K562 (cell line): ENCODE results near the gene TRIM71. TPM values are rescaled to one million over a fixed set of nuclear protein-coding genes. Genes with fewer than 3 reads are reported as not detected.

Experiments
- ATAC-seq: fragments of 200-7000 bp; cut with Tn5 transposase; 3 replicates; pipeline ENCODE4 v1.9.1; 2020; ENCODE audit warnings: moderate library complexity
- BruUV-seq: library from RNA; stranded (reverse); fragments of 400-500 nt; replicated peaks from 2 replicates; lab custom pipeline; 2021; lab: Mats Ljungman, UMichigan
- CTCF ChIA-PET: fragments of 300-600 bp; formaldehyde crosslinking; extraction: SDS; loops from one replicate; lab custom pipeline; 2021; ENCODE audit warnings: low intra/inter-chr PET ratio; lab: Yijun Ruan, JAX
- POLR2A ChIA-PET: fragments of 300-600, 350-650 bp; sonication (Branson Sonifier 250); formaldehyde crosslinking; extraction: SDS; loops from one replicate; lab custom pipeline; 2021; ENCODE audit warnings: antibody characterized with exemption, inconsistent platforms; lab: Yijun Ruan, JAX
- DNase-seq, 4 experiments: peaks; one replicate each; pipeline versions ENCODE4 v3.0.0 to v3.0.0-alpha.2; 2011 to 2018; ENCODE audit warnings: low spot score in 3 of 4, mixed read lengths in 3 of 4; ENCODE audit errors: extremely low read depth in 1 of 4
- FAIRE-seq: peaks from 2 replicates; lab custom pipeline; 2011; peaks lifted over from hg19 to GRCh38; lab: Jason Lieb, UNC
- H2AFZ ChIP-seq: 2 replicates; pipeline ENCODE4 v1.6.0; 2011; ENCODE audit warnings: low read depth, low read length, control low read depth, inconsistent platforms
- H3K27ac ChIP-seq: fragments of 200-600 bp; 3 replicates; pipeline ENCODE4 v1.8.0; 2011; ENCODE audit warnings: low read depth, mild to moderate bottlenecking, control low read depth, inconsistent platforms, low read length, moderate library complexity, mixed read lengths; ENCODE audit errors: extremely low read depth
- H3K27me3 ChIP-seq, 2 experiments: fragments of 300-600 bp in 1 of 2; 2 replicates in 1 of 2; 3 replicates in 1 of 2; pipeline versions ENCODE4 v1.6.0 to v1.8.0; 2011; ENCODE audit warnings: inconsistent platforms in 2 of 2, low read length in 2 of 2, mild to moderate bottlenecking in 1 of 2, mixed read lengths in 1 of 2, moderate library complexity in 1 of 2; ENCODE audit not compliant: control insufficient read depth in 2 of 2, insufficient read depth in 2 of 2
- H3K36me3 ChIP-seq: fragments of 300-600 bp; 3 replicates; pipeline ENCODE4 v1.8.0; 2011; ENCODE audit warnings: mild to moderate bottlenecking, low read length, inconsistent platforms; ENCODE audit not compliant: control insufficient read depth, insufficient read depth
- H3K4me1 ChIP-seq, 2 experiments: fragments of 200-600 bp in 1 of 2; replicated peaks in 1 of 2; 2 replicates in 1 of 2; 3 replicates in 1 of 2; pipeline versions ENCODE4 v1.5.1 to v1.8.0; 2011; ENCODE audit warnings: inconsistent platforms in 2 of 2, low read length in 2 of 2, mild to moderate bottlenecking in 1 of 2, mixed read lengths in 1 of 2, moderate library complexity in 1 of 2; ENCODE audit not compliant: control insufficient read depth in 2 of 2, insufficient read depth in 2 of 2
- H3K4me2 ChIP-seq: 2 replicates; pipeline ENCODE4 v1.6.1; 2011; ENCODE audit warnings: low read length, control low read depth, inconsistent platforms, mixed read lengths; ENCODE audit not compliant: insufficient read depth
- H3K4me3 ChIP-seq: fragments of 200-600 bp; sonication (generic), shearing (Covaris generic); 2 replicates; pipeline ENCODE4 v1.5.1; 2016; ENCODE audit warnings: control low read depth, inconsistent platforms
- H3K79me2 ChIP-seq: fragments of 200-600 bp; 3 replicates; pipeline ENCODE4 v1.8.0; 2011; ENCODE audit warnings: low read length, inconsistent platforms; ENCODE audit not compliant: control insufficient read depth, insufficient read depth
- H3K9ac ChIP-seq, 2 experiments: 2 replicates each; pipeline versions ENCODE4 v1.6.0 to v1.6.1; 2011; ENCODE audit warnings: low read depth in 2 of 2, low read length in 2 of 2, control low read depth in 1 of 2, inconsistent platforms in 1 of 2, mild to moderate bottlenecking in 1 of 2, mixed read lengths in 1 of 2; ENCODE audit not compliant: insufficient read depth in 1 of 2
- H3K9me1 ChIP-seq: one replicate; pipeline ENCODE4 v1.6.0; 2011; ENCODE audit warnings: inconsistent platforms, mild to moderate bottlenecking, low read length, moderate library complexity; ENCODE audit not compliant: control insufficient read depth, insufficient read depth
- H3K9me3 ChIP-seq: replicated peaks from 2 replicates; pipeline ENCODE4 v1.5.1; 2011; ENCODE audit warnings: low read depth, low read length, inconsistent platforms; ENCODE audit not compliant: control insufficient read depth, insufficient read depth
- H4K20me1 ChIP-seq: replicated peaks from 2 replicates; pipeline ENCODE4 v1.6.1; 2011; ENCODE audit warnings: low read length, inconsistent platforms, mixed read lengths; ENCODE audit not compliant: control insufficient read depth, insufficient read depth
- ATF4 ChIP-seq: fragments of 450-650 bp; formaldehyde crosslinking; IDR thresholded peaks from 2 replicates; pipeline ENCODE4 v1.4.0; 2022; ENCODE audit warnings: mild to moderate bottlenecking, moderate library complexity
- NCOA2 ChIP-seq, 2 experiments: fragments of 450-650 bp; IDR thresholded peaks; 2 replicates each; pipeline ENCODE4 v1.6.1; 2018; ENCODE audit warnings: mild to moderate bottlenecking in 2 of 2, moderate library complexity in 1 of 2; ENCODE audit not compliant: partially characterized antibody in 2 of 2
- RB1 ChIP-seq: fragments of 450-650 bp; IDR thresholded peaks from 2 replicates; pipeline ENCODE4 v1.6.1; 2017; ENCODE audit warnings: low read depth, mild to moderate bottlenecking
- ZBTB5 ChIP-seq: fragments of 450-650 bp; IDR thresholded peaks from 2 replicates; pipeline ENCODE4 v1.6.1; 2017; ENCODE audit warnings: antibody characterized with exemption
- ZNF311 ChIP-seq: fragments of 250-450 bp; sonication (Bioruptor Pico); IDR thresholded peaks from 2 replicates; pipeline ENCODE4 v1.4.0; 2020; ENCODE audit warnings: mild to moderate bottlenecking, moderate library complexity
- WGBS: fragments of 100-300 bp; shearing (Covaris generic); methylation state at CpG from one replicate; pipeline ENCODE4 v1.1.6; 2016; ENCODE audit warnings: low coverage, mixed read lengths; ENCODE audit not compliant: insufficient coverage; ENCODE audit errors: missing lambda C conversion rate; 5-methylcytosine and 5-hydroxymethylcytosine counted together
- in situ Hi-C: fragments of 300-500 bp; cut with MboI; formaldehyde crosslinking; loops from 4 replicates; pipeline ENCODE4 v1.15.0; 2018; ENCODE audit warnings: inconsistent platforms, mixed read lengths
- intact Hi-C: fragments of 100-400 bp; cut with micrococcal nuclease; formaldehyde crosslinking; loops from 2 replicates; pipeline ENCODE4 v1.14.2; 2022
- polyA plus RNA-seq, 8 experiments: library from polyadenylated mRNA; depleted of rRNA in 4 of 8; stranded (reverse) in 5 of 8; unstranded in 3 of 8; fragments of >200 nt; fragmentation: Nextera tagmentation in 2 of 8; fragmentation: Illumina TruSeq in 1 of 8; extraction: Ambion mirVana in 2 of 8; extraction: Trizol in 1 of 8; gene quantifications; 2 replicates each; pipeline versions ENCODE4 v1.2.1 to v1.2.3, GENCODE V29; 2011 to 2014; ENCODE audit warnings: inconsistent platforms in 1 of 8, missing spikeins in 1 of 8
- total RNA-seq, 7 experiments: library from RNA; depleted of rRNA in 6 of 7; stranded (reverse); fragments of >200 nt in 6 of 7; fragmentation: Illumina TruSeq in 2 of 7; extraction: Trizol in 2 of 7; gene quantifications; 2 replicates each; pipeline versions ENCODE4 v1.2.1 to v1.2.3, GENCODE V29; 2011 to 2021; ENCODE audit warnings: low replicate concordance in 1 of 7

TRIM71 gene
- total and polyA plus RNA-seq, 9 of the 15 experiments (the other 6 are each of a cell fraction or from before 2014, with no cell fraction given), result 0.04 to 0.11 TPM; not detected in 7

GRCh38 chr3:32816439-32817256 lies 1.1 kb upstream of the TRIM71 start:
- CTCF ChIA-PET, result no interaction called here
- no peak for FAIRE-seq
- POLR2A ChIA-PET, result no interaction called here
- Histone ChIP-seq H3K79me2 (no peaks in the 10 kb centered on the region), H3K4me2 (no peak overlapping the region), H3K36me3 (no peaks in the 10 kb centered on the region), H3K9ac (no peak overlapping the region), H3K4me1 (peaks cover 0 to 12% of the 10 kb centered on the region in 2 experiments; a peak in 2 of 5 replicates), H3K9me3 (peaks cover 10% of the 10 kb centered on the region), H3K27me3 (peaks cover 34 to 52% of the 10 kb centered on the region in 2 experiments), H3K4me3 (no peak overlapping the region), H2AFZ (no peak overlapping the region), H4K20me1 (no peaks in the 10 kb centered on the region), H3K27ac (no peak overlapping the region), H3K9me1 (no peaks in the 10 kb centered on the region)
- no TSS peak for BruUV-seq
- no peak for DNase-seq
- TF ChIP-seq ZBTB5, result no peak
- no peak for TF ChIP-seq RB1
- no peak for TF ChIP-seq ZNF311 (CRISPR knock-in tag)
- no peak for TF ChIP-seq ATF4 (CRISPR knock-in tag)
- TF ChIP-seq NCOA2 (IDR thresholded peaks at IDR 0.05; ENCODE audit: partially characterized antibody in 2 of 2), result no peak
- 75% methylated on average over 35 of the region's 85 CpGs for WGBS
- in situ Hi-C loops (no loop called here), intact Hi-C loops (no loop called here)
- ATAC-seq, result no peak
